ENCODE measurements around the gene NARF. TPM values are rescaled to one million over a fixed set of nuclear protein-coding genes. Genes with fewer than 3 reads are reported as not detected.

The NARF gene
- total RNA-seq, 2 experiments from 2014 or later = 150 to 153 TPM

DNA sequence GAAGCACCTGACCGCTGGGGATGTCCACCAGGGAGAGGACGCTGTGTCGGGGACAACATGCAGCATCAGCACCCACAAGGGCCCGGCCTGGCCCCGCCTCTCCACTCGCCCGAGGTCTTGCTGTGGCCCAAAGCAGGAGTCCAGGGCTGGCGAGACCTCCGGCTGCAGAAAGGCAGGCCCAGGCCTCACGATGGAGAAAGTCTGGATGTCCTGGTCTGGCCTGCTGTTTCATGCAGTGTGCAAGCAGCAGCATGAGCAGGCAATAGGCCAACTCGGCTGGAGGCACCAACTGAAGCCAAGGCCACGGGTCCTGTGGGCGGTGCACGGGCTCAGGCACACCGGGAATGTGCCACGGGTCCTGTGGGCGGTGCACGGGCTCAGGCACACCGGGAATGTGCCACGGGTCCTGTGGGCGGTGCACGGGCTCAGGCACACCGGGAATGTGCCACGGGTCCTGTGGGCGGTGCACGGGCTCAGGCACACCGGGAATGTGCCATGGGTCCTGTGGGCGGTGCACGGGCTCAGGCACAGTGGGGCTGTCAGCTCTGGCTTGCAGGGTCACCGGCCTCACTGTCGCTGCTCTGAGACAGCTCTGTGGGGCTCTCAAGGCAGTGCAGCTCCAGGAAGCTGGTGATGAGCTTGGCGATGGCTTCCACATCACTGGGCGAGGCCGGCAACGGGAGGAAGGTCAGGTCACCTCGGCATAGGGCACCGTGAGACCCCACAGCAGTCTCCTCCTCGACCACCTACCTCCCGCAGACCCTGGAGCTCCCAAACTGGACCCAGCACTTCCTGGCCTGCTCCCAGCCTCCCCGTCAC lies 14.9 kb upstream of the NARF start:
- no peaks in the 10 kb centered on the region for H3K9me3 Mint-ChIP-seq
- H3K4me3 Mint-ChIP-seq = no peak overlapping the region
- DNase-seq = no peak
- H3K27me3 Mint-ChIP-seq = no peaks in the 10 kb centered on the region
- H3K27ac Mint-ChIP-seq = no peak overlapping the region
- POLR2A ChIA-PET = interaction anchor here (1.0 kb wide), 1 partner anchor 14 kb away, joined by 3 read pairs; no protein-coding TSS in a partner anchor
- H3K36me3 Mint-ChIP-seq (ENCODE audit: low read depth) = peaks cover 32% of the 10 kb centered on the region
- H3K4me1 Mint-ChIP-seq = peaks cover 22% of the 10 kb centered on the region
- CTCF ChIA-PET = no interaction called here

- POLR2A ChIA-PET = interaction anchor here (1.0 kb wide), 1 partner anchor 13 kb away, joined by 3 read pairs; no protein-coding TSS in a partner anchor
- Mint-ChIP-seq H3K36me3 (ENCODE audit: low read depth) (peaks cover 37% of the 10 kb centered on the region), H3K4me3 (no peak overlapping the region), H3K9me3 (no peaks in the 10 kb centered on the region), H3K27me3 (no peaks in the 10 kb centered on the region), H3K4me1 (peaks cover 26% of the 10 kb centered on the region), H3K27ac (no peak overlapping the region)
- no peak for DNase-seq
- CTCF ChIA-PET = no interaction called here
These were observed 14.2 kb upstream of the NARF start for GRCh38 chr17:82444284-82444893.

- H3K27me3 Mint-ChIP-seq = no peaks in the 10 kb centered on the region
- H3K36me3 Mint-ChIP-seq (ENCODE audit: low read depth) = peaks cover 43% of the 10 kb centered on the region
- ChIA-PET POLR2A (interaction anchor here (1.0 kb wide), 1 partner anchor 12 kb away, joined by 3 read pairs; no protein-coding TSS in a partner anchor), CTCF (no interaction called here)
- H3K4me1 Mint-ChIP-seq = peaks cover 26% of the 10 kb centered on the region
- H3K4me3 Mint-ChIP-seq = no peak overlapping the region
- no peaks in the 10 kb centered on the region for H3K9me3 Mint-ChIP-seq
- DNase-seq = no peak
- no peak overlapping the region for H3K27ac Mint-ChIP-seq
These were observed 13.5 kb upstream of the NARF start for GRCh38 chr17:82444941-82445521.

DNA sequence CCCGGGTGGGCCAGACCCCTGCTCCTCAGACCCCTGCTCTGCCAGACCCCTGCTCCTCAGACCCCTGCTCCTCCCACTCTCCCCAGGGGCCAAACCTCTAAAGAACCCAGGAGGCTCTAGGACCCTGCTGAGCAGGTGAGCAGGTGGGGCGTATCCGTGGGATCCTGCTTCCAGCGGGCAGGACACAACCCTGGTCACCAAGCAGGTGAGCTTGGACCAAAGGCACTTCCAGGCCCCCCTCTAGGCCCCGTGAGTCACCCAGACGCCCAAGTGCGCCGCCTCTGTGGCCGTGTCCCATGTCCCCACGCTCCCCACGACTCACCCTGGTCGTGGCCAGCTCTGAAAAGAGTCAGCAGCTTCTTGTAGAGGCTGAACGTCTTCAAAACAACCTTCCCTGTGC lies 13.0 kb upstream of the NARF start:
- H3K36me3 Mint-ChIP-seq (ENCODE audit: low read depth) = peaks cover 45% of the 10 kb centered on the region

DNA sequence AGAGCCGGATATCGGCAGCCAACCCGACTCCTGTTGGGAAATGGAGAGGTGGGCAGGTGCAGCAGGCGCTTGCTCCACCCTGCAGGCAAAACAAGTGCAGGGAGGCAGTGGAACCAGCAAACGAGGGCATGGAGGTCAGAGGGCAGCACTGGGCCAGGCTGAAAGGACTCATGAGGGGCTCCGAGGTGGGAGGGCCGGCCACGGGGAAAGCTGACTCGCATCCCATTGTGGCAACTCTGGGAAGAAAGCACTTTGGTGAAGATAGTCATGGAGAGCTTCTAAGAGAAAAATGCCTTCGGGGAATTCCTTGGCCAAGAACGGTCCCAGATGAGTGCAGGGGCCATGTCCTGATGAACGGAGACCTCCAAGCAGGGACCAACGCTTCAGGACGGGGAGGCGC lies 12.4 kb upstream of the NARF start:
- no peaks in the 10 kb centered on the region for H3K27me3 Mint-ChIP-seq
- CTCF ChIA-PET = interaction anchor here (1.2 kb wide), 1 partner anchor 21 kb away, joined by 6 read pairs; no protein-coding TSS in a partner anchor
- H3K9me3 Mint-ChIP-seq = no peaks in the 10 kb centered on the region
- peaks cover 30% of the 10 kb centered on the region for H3K4me1 Mint-ChIP-seq
- H3K4me3 Mint-ChIP-seq = no peak overlapping the region
- POLR2A ChIA-PET = interaction anchor here (0.7 kb wide), 2 partner anchors 10 kb away, joined by 3 read pairs; no protein-coding TSS in a partner anchor
- no peak for DNase-seq
- peaks cover 45% of the 10 kb centered on the region for H3K36me3 Mint-ChIP-seq (ENCODE audit: low read depth)
- no peak overlapping the region for H3K27ac Mint-ChIP-seq

More for the DNA sequence above, 13.0 kb upstream of the NARF start:
- Mint-ChIP-seq H3K9me3 (no peaks in the 10 kb centered on the region), H3K27me3 (no peaks in the 10 kb centered on the region), H3K4me1 (peaks cover 26% of the 10 kb centered on the region), H3K4me3 (no peak overlapping the region), H3K27ac (no peak overlapping the region)
- DNase-seq = no peak
- ChIA-PET POLR2A (interaction anchor here (0.7 kb wide), 1 partner anchor 9 kb away, joined by 3 read pairs; no protein-coding TSS in a partner anchor), CTCF (interaction anchor here (1.2 kb wide), 1 partner anchor 20 kb away, joined by 6 read pairs; no protein-coding TSS in a partner anchor)

- Mint-ChIP-seq H3K4me3 (no peak overlapping the region), H3K27me3 (no peaks in the 10 kb centered on the region), H3K9me3 (no peaks in the 10 kb centered on the region), H3K36me3 (ENCODE audit: low read depth) (peaks cover 50% of the 10 kb centered on the region), H3K27ac (peak overlapping the region; percentile 21), H3K4me1 (peaks cover 35% of the 10 kb centered on the region)
- ChIA-PET CTCF (interaction anchor here (1.2 kb wide), 1 partner anchor 21 kb away, joined by 6 read pairs; no protein-coding TSS in a partner anchor), POLR2A (interaction anchor here (0.7 kb wide), 1 partner anchor 11 kb away, joined by 3 read pairs; no protein-coding TSS in a partner anchor)
- DNase-seq = no peak
These were observed 11.9 kb upstream of the NARF start for GRCh38 chr17:82446649-82447048.

GRCh38 chr17:82447876-82448275 lies 10.7 kb upstream of the NARF start:
- no peak for DNase-seq
- Mint-ChIP-seq H3K4me3 (peak overlapping the region; percentile 35), H3K9me3 (no peaks in the 10 kb centered on the region), H3K4me1 (peaks cover 45% of the 10 kb centered on the region), H3K27me3 (no peaks in the 10 kb centered on the region), H3K36me3 (ENCODE audit: low read depth) (peaks cover 52% of the 10 kb centered on the region), H3K27ac (peak overlapping the region; percentile 40)
- ChIA-PET CTCF (no interaction called here), POLR2A (interaction anchor here (0.6 to 3.3 kb wide), 3 partner anchors 11 to 20 kb away, joined by 3 to 68 read pairs (median 3); partner anchors contain the start of gene NARF)

GRCh38 chr17:82449131-82449882 lies 9.2 kb upstream of the NARF start:
- Mint-ChIP-seq H3K36me3 (ENCODE audit: low read depth) (peaks cover 59% of the 10 kb centered on the region), H3K27ac (peak overlapping the region; percentile 99), H3K4me3 (peak overlapping the region; percentile 96), H3K9me3 (peaks cover 2% of the 10 kb centered on the region), H3K27me3 (no peaks in the 10 kb centered on the region), H3K4me1 (peaks cover 48% of the 10 kb centered on the region)
- peak; percentile 73 for DNase-seq
- POLR2A ChIA-PET = interaction anchor here (0.8 to 3.3 kb wide), 28 partner anchors 9 to 524 kb away, joined by 3 to 68 read pairs (median 5); partner anchors contain the start of genes FOXK2, HEXD and NARF
- CTCF ChIA-PET = interaction anchor here (0.7 to 1.8 kb wide), 4 partner anchors 15 to 213 kb away, joined by 3 to 7 read pairs (median 4); no protein-coding TSS in a partner anchor

GRCh38 chr17:82449883-82450356 lies 8.6 kb upstream of the NARF start:
- peaks cover 3% of the 10 kb centered on the region for H3K9me3 Mint-ChIP-seq
- no peaks in the 10 kb centered on the region for H3K27me3 Mint-ChIP-seq
- DNase-seq = peak; percentile 41
- ChIA-PET CTCF (interaction anchor here (1.8 kb wide), 1 partner anchor 33 kb away, joined by 7 read pairs; no protein-coding TSS in a partner anchor), POLR2A (interaction anchor here (0.9 to 3.3 kb wide), 22 partner anchors 9 to 524 kb away, joined by 3 to 68 read pairs (median 7); partner anchors contain the start of genes FOXK2, HEXD and NARF)
- peaks cover 57% of the 10 kb centered on the region for H3K36me3 Mint-ChIP-seq (ENCODE audit: low read depth)
- peaks cover 48% of the 10 kb centered on the region for H3K4me1 Mint-ChIP-seq
- H3K4me3 Mint-ChIP-seq = peak overlapping the region; percentile 96
- H3K27ac Mint-ChIP-seq = peak overlapping the region; percentile 99

DNA sequence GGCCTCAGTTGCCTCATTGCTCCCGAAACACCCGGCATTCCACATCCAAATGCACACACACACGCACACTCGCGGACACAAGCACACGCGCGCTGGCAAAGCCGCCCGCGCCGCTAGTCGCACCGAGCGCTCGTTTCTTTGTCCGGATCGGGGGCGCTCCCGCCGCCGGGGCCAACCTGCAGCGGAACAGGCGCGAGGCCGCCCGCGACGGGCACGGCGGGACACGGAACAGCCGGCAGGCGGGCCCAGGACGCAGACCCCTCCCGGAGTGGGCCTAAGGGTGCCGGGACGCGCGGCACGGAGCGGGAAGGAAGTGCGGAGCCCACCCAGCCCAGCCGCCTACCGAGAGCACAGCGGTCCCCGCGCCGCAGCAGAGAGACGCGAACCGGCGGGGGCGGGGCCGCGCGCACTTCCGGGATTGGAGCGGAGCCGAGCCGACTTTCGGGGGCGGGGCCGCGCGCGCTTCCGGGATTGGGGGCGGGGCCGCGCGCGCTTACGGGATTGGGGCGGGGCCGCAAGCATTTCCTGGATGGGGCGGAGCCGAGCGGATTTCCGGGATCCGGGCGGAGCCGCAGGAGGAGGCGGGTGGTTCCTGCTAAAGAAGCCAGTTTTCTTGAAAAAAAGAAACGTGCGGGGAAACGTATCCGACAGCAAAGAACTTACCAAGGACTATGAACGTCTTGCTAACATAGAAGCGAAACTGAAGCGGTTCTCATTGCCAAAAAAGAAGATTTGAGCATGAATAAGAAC lies 8.0 kb upstream of the NARF start, which contains the start of gene CYBC1:
CYBC1 (minus strand) TSS at position 396 of the 750 bp plus-strand sequence. CDS start 1,498 bp downstream, outside the sequence.
- Mint-ChIP-seq H3K36me3 (ENCODE audit: low read depth) (peaks cover 57% of the 10 kb centered on the region), H3K9me3 (peaks cover 3% of the 10 kb centered on the region), H3K27ac (peak within 1 kb of the TSS; percentile 99), H3K4me3 (peak within 1 kb of the TSS; percentile 96), H3K4me1 (peaks cover 49% of the 10 kb centered on the region), H3K27me3 (no peaks in the 10 kb centered on the region)
- DNase-seq = peak; percentile 96
- POLR2A ChIA-PET = interaction anchor here (0.7 to 3.3 kb wide), 11 partner anchors 8 to 148 kb away, joined by 3 to 68 read pairs (median 11); partner anchors contain the start of genes FOXK2, HEXD and NARF
- CTCF ChIA-PET = no interaction called here

GRCh38 chr17:82452162-82452561 lies 6.4 kb upstream of the NARF start:
- Mint-ChIP-seq H3K27ac (peak overlapping the region; percentile 99), H3K4me3 (peak overlapping the region; percentile 6), H3K9me3 (peaks cover 3% of the 10 kb centered on the region), H3K36me3 (ENCODE audit: low read depth) (peaks cover 49% of the 10 kb centered on the region), H3K4me1 (peaks cover 50% of the 10 kb centered on the region), H3K27me3 (no peaks in the 10 kb centered on the region)
- ChIA-PET CTCF (interaction anchor here (1.3 kb wide), 1 partner anchor 27 kb away, joined by 7 read pairs; no protein-coding TSS in a partner anchor), POLR2A (interaction anchor here (1.6 to 1.7 kb wide), 2 partner anchors 67 to 154 kb away, joined by 5 to 6 read pairs; partner anchors contain the start of gene FOXK2)
- DNase-seq = no peak

Data from activated CD4-positive, alpha-beta memory T cell treated with anti-CD3 and anti-CD28 coated beads, Interleukin-2, amount 10 ng/mL, durations not matched to agents 7 days and 5 days (primary cell).